WTC11 (cell line): Measurements from ENCODE around the gene CHRNA1. TPM values are rescaled to one million over a fixed set of nuclear protein-coding genes. Genes with fewer than 3 reads are reported as not detected.

Experiments used
- ATAC-seq: fragments of 200-7000 bp; cut with Tn5 transposase; 2 replicates; pipeline ENCODE4 v1.10.0; 2021; ENCODE audit warnings: mild to moderate bottlenecking, moderate library complexity
- CTCF ChIA-PET: fragments of 300-600 bp; sonication (Branson Sonifier 250); formaldehyde crosslinking; loops from one replicate; lab custom pipeline; 2021; ENCODE audit warnings: antibody characterized with exemption; lab: Charles Lee
- POLR2A ChIA-PET: fragments of 350-600 bp; sonication (Branson Sonifier 250); formaldehyde crosslinking; loops from one replicate; lab custom pipeline; 2021; ENCODE audit warnings: antibody characterized with exemption; lab: Charles Lee
- DNase-seq: peaks from one replicate; pipeline ENCODE4 v3.0.0; 2021; ENCODE audit warnings: low spot score
- H3K27ac Mint-ChIP-seq: 2 replicates; pipeline ENCODE4 v1.8.0; 2021; ENCODE audit warnings: mixed read lengths
- H3K27me3 Mint-ChIP-seq: 2 replicates; pipeline ENCODE4 v1.8.0; 2021; ENCODE audit warnings: low read depth, mild to moderate bottlenecking, moderate library complexity, mixed read lengths
- H3K36me3 Mint-ChIP-seq: 2 replicates; pipeline ENCODE4 v1.8.0; 2021; ENCODE audit warnings: mixed read lengths
- H3K4me1 Mint-ChIP-seq: 2 replicates; pipeline ENCODE4 v1.8.0; 2022; ENCODE audit warnings: mixed read lengths
- H3K4me3 Mint-ChIP-seq: 2 replicates; pipeline ENCODE4 v1.8.0; 2021; ENCODE audit warnings: mild to moderate bottlenecking, moderate library complexity, mixed read lengths
- H3K9me3 Mint-ChIP-seq: 2 replicates; pipeline ENCODE4 v1.8.0; 2021; ENCODE audit warnings: mixed read lengths
- AR ChIP-seq: fragments of 250-450 bp; sonication (Bioruptor Pico); IDR thresholded peaks from 2 replicates; pipeline ENCODE4 v1.9.0; 2021; ENCODE audit warnings: mild to moderate bottlenecking
- ATF1 ChIP-seq: sonication (generic); formaldehyde crosslinking; IDR thresholded peaks from 2 replicates; pipeline ENCODE4 v1.8.1; 2023; ENCODE audit warnings: mild to moderate bottlenecking, moderate library complexity, missing genetic modification reagents
- EMX1 ChIP-seq: fragments of 250-450 bp; sonication (Bioruptor Pico); IDR thresholded peaks from 2 replicates; pipeline ENCODE4 v1.8.0; 2021; ENCODE audit warnings: mild to moderate bottlenecking
- IRF1 ChIP-seq: sonication (generic); formaldehyde crosslinking; IDR thresholded peaks from 2 replicates; pipeline ENCODE4 v1.8.0; 2023; ENCODE audit warnings: missing genetic modification reagents
- NFATC4 ChIP-seq: fragments of 250-450 bp; sonication (Bioruptor Pico); IDR thresholded peaks from 2 replicates; pipeline ENCODE4 v1.9.0; 2021; ENCODE audit warnings: mild to moderate bottlenecking
- NFE2L1 ChIP-seq: sonication (generic); formaldehyde crosslinking; IDR thresholded peaks from 2 replicates; pipeline ENCODE4 v1.8.1; 2023; ENCODE audit warnings: missing genetic modification reagents
- NFYB ChIP-seq: sonication (generic); formaldehyde crosslinking; conservative IDR thresholded peaks from 2 replicates; pipeline ENCODE4 v1.8.0; 2022; ENCODE audit warnings: low read depth, missing genetic modification reagents
- NR1H2 ChIP-seq: sonication (generic); formaldehyde crosslinking; IDR thresholded peaks from 2 replicates; pipeline ENCODE4 v1.9.0; 2021; ENCODE audit warnings: mild to moderate bottlenecking, moderate library complexity, missing genetic modification reagents
- NR3C1 ChIP-seq: sonication (generic); formaldehyde crosslinking; conservative IDR thresholded peaks from 2 replicates; pipeline ENCODE4 v1.8.1; 2023; ENCODE audit warnings: low read depth, mild to moderate bottlenecking, missing genetic modification reagents
- SP1 ChIP-seq: sonication (generic); formaldehyde crosslinking; conservative IDR thresholded peaks from 2 replicates; pipeline ENCODE4 v1.8.1; 2022; ENCODE audit warnings: missing genetic modification reagents
- USF1 ChIP-seq: sonication (generic); formaldehyde crosslinking; IDR thresholded peaks from 2 replicates; pipeline ENCODE4 v1.8.0; 2022; ENCODE audit warnings: mild to moderate bottlenecking, missing genetic modification reagents
- ZNF317 ChIP-seq: sonication (generic); formaldehyde crosslinking; IDR thresholded peaks from 2 replicates; pipeline ENCODE4 v1.8.1; 2023; ENCODE audit warnings: low read depth, mild to moderate bottlenecking, moderate library complexity, missing genetic modification reagents, borderline replicate concordance
- ZNF416 ChIP-seq: fragments of 250-450 bp; sonication (Bioruptor Pico); IDR thresholded peaks from 2 replicates; pipeline ENCODE4 v1.9.0; 2021; ENCODE audit warnings: mild to moderate bottlenecking, inconsistent platforms
- ZNF425 ChIP-seq: fragments of 250-450 bp; sonication (Bioruptor Pico); conservative IDR thresholded peaks from 2 replicates; pipeline ENCODE4 v1.9.0; 2021; ENCODE audit warnings: mild to moderate bottlenecking
- ZNF532 ChIP-seq: fragments of 250-450 bp; sonication (Bioruptor Pico); IDR thresholded peaks from 2 replicates; pipeline ENCODE4 v1.9.0; 2021; ENCODE audit warnings: mild to moderate bottlenecking, borderline replicate concordance
- total RNA-seq: library from RNA; stranded (reverse); gene quantifications from 3 replicates; pipeline ENCODE4 v1.2.3, GENCODE V29; 2021

The CHRNA1 gene
- total RNA-seq, 1 experiment from 2014 or later: not detected

GRCh38 chr2:174812037-174812436, 47.8 kb upstream of the CHRNA1 start (continued):
- TF ChIP-seq AR (no peak), ZNF416 (CRISPR knock-in tag) (no peak), NFE2L1 (CRISPR knock-in tag) (no peak)

- DNase-seq (no peak), ATAC-seq (no peak)
- Mint-ChIP-seq H3K27me3 (no peaks in the 10 kb centered on the region), H3K36me3 (peaks cover 16% of the 10 kb centered on the region), H3K4me3 (no peak overlapping the region), H3K9me3 (no peaks in the 10 kb centered on the region), H3K27ac (no peak overlapping the region), H3K4me1 (peaks cover 5% of the 10 kb centered on the region)
- ChIA-PET CTCF (no interaction called here), POLR2A (no interaction called here)
- no peak for TF ChIP-seq ZNF532 (CRISPR knock-in tag)
- TF ChIP-seq NR3C1 (CRISPR knock-in tag): no peak
- no peak for TF ChIP-seq NR1H2
- no peak for TF ChIP-seq NFYB (CRISPR knock-in tag)
- no peak for TF ChIP-seq ATF1 (CRISPR knock-in tag)
- TF ChIP-seq NFATC4 (CRISPR knock-in tag): no peak
- no peak for TF ChIP-seq SP1 (CRISPR knock-in tag)
- TF ChIP-seq ZNF425 (CRISPR knock-in tag): no peak
- TF ChIP-seq ZNF317 (CRISPR knock-in tag): no peak
- no peak for TF ChIP-seq EMX1 (CRISPR knock-in tag)
- TF ChIP-seq IRF1 (CRISPR knock-in tag): no peak
- no peak for TF ChIP-seq USF1 (CRISPR knock-in tag)
Measured at GRCh38 chr2:174807931-174808330, 43.7 kb upstream of the CHRNA1 start.
